K562 (cell line): Measurements from ENCODE around the gene MRPL54. TPM values are rescaled to one million over a fixed set of nuclear protein-coding genes. Genes with fewer than 3 reads are reported as not detected.

Experiments used
- ARID3B ChIP-seq: fragments of 250-450 bp; sonication (Bioruptor Pico); IDR thresholded peaks from 2 replicates; pipeline ENCODE4 v1.4.0; 2020; ENCODE audit warnings: borderline replicate concordance
- BCOR ChIP-seq: fragments of 450-650 bp; IDR thresholded peaks from 2 replicates; pipeline ENCODE4 v1.6.1; 2016
- BMI1 ChIP-seq: fragments of 150-350 bp; IDR thresholded peaks from 2 replicates; pipeline ENCODE4 v1.6.1; 2014; ENCODE audit warnings: low read length
- CSDE1 ChIP-seq, 2 experiments: fragments of 450-650 bp; IDR thresholded peaks; 2 replicates each; pipeline ENCODE4 v1.6.1; 2016; ENCODE audit warnings: mild to moderate bottlenecking in 1 of 2
- ETS2 ChIP-seq: IDR thresholded peaks from 2 replicates; pipeline ENCODE4 v1.6.1; 2016; ENCODE audit warnings: borderline replicate concordance, missing genetic modification characterization, mild to moderate bottlenecking, moderate library complexity, missing compliant biosample characterization; ENCODE audit not compliant: poor library complexity, severe bottlenecking
- ETV5 ChIP-seq: sonication (generic); formaldehyde crosslinking; IDR thresholded peaks from 2 replicates; pipeline ENCODE4 v1.4.0; 2020; ENCODE audit warnings: low read depth, mild to moderate bottlenecking, missing genetic modification reagents
- FOXA3 ChIP-seq, 2 experiments: fragments of 450-650 bp in 1 of 2; sonication (generic) in 1 of 2; formaldehyde crosslinking; IDR thresholded peaks in 1 of 2; conservative IDR thresholded peaks in 1 of 2; 2 replicates each; pipeline versions ENCODE4 v1.4.0 to v1.8.0; 2020 to 2022; ENCODE audit warnings: mild to moderate bottlenecking in 2 of 2, missing genetic modification reagents in 1 of 2
- HNRNPK ChIP-seq: fragments of 200-400 bp; formaldehyde crosslinking; IDR thresholded peaks from one replicate; pipeline ENCODE4 v1.6.1; 2018; ENCODE audit warnings: mild to moderate bottlenecking, low read depth, low read length; ENCODE audit not compliant: poor library complexity, severe bottlenecking
- L3MBTL2 ChIP-seq: fragments of 450-650 bp; IDR thresholded peaks from 2 replicates; pipeline ENCODE4 v1.6.1; 2016; ENCODE audit warnings: mild to moderate bottlenecking, moderate library complexity
- LCOR ChIP-seq: sonication (generic); formaldehyde crosslinking; IDR thresholded peaks from 2 replicates; pipeline ENCODE4 v1.8.0; 2022; ENCODE audit warnings: mild to moderate bottlenecking, missing genetic modification reagents
- MAFF ChIP-seq: IDR thresholded peaks from 2 replicates; pipeline ENCODE4 v1.6.1; 2012; ENCODE audit warnings: low read length, improper control_type of control experiment
- PHB ChIP-seq: fragments of 250-450 bp; sonication (Bioruptor Pico); IDR thresholded peaks from 2 replicates; pipeline ENCODE4 v1.5.0; 2021
- PHF21A ChIP-seq: fragments of 450-650 bp; IDR thresholded peaks from 2 replicates; pipeline ENCODE4 v1.6.1; 2017; ENCODE audit warnings: low read depth, borderline replicate concordance
- RB1 ChIP-seq: fragments of 450-650 bp; IDR thresholded peaks from 2 replicates; pipeline ENCODE4 v1.6.1; 2017; ENCODE audit warnings: low read depth, mild to moderate bottlenecking
- SMAD3 ChIP-seq: fragments of 450-650 bp; formaldehyde crosslinking; conservative IDR thresholded peaks from 2 replicates; pipeline ENCODE4 v1.4.0; 2020; ENCODE audit warnings: mild to moderate bottlenecking
- SRSF1 ChIP-seq: fragments of 200-400 bp; formaldehyde crosslinking; IDR thresholded peaks from 2 replicates; pipeline ENCODE4 v1.6.1; 2017; ENCODE audit warnings: mild to moderate bottlenecking, low read depth, low read length, moderate library complexity
- UBTF ChIP-seq, 2 experiments: IDR thresholded peaks; 2 replicates each; pipeline ENCODE4 v1.6.1; 2012; ENCODE audit warnings: improper control_type of control experiment in 2 of 2, low read depth in 2 of 2, low read length in 2 of 2, borderline replicate concordance in 1 of 2
- ZNF274 ChIP-seq: IDR thresholded peaks from 2 replicates; pipeline ENCODE4 v1.6.1; 2011; ENCODE audit warnings: low read depth, mild to moderate bottlenecking, low read length, moderate library complexity, borderline replicate concordance
- ZNF609 ChIP-seq: sonication (generic); formaldehyde crosslinking; IDR thresholded peaks from 2 replicates; pipeline ENCODE4 v1.8.1; 2023; ENCODE audit warnings: missing genetic modification reagents, mild to moderate bottlenecking, borderline replicate concordance
- ZNF717 ChIP-seq: fragments of 250-450 bp; sonication (Bioruptor Pico); IDR thresholded peaks from 2 replicates; pipeline ENCODE4 v1.5.0; 2021
- polyA plus RNA-seq, 8 experiments: library from polyadenylated mRNA; depleted of rRNA in 4 of 8; stranded (reverse) in 5 of 8; unstranded in 3 of 8; fragments of >200 nt; fragmentation: Nextera tagmentation in 2 of 8; fragmentation: Illumina TruSeq in 1 of 8; extraction: Ambion mirVana in 2 of 8; extraction: Trizol in 1 of 8; gene quantifications; 2 replicates each; pipeline versions ENCODE4 v1.2.1 to v1.2.3, GENCODE V29; 2011 to 2014; ENCODE audit warnings: inconsistent platforms in 1 of 8, missing spikeins in 1 of 8
- total RNA-seq, 7 experiments: library from RNA; depleted of rRNA in 6 of 7; stranded (reverse); fragments of >200 nt in 6 of 7; fragmentation: Illumina TruSeq in 2 of 7; extraction: Trizol in 2 of 7; gene quantifications; 2 replicates each; pipeline versions ENCODE4 v1.2.1 to v1.2.3, GENCODE V29; 2011 to 2021; ENCODE audit warnings: low replicate concordance in 1 of 7

MRPL54 gene
- total and polyA plus RNA-seq, 9 of the 15 experiments (the other 6 are each of a cell fraction or from before 2014, with no cell fraction given): 3.5 to 120 (median 56.9) TPM

GRCh38 chr19:3721131-3721886 is 41.2 kb upstream of the MRPL54 start (continued):
- TF ChIP-seq UBTF (IDR thresholded peaks at IDR 0.05; ENCODE audit: borderline replicate concordance in 1 of 2, low read depth in 2 of 2, low read length in 2 of 2) (0 out of 4 replicates have a peak, but pooled peaks of 1 of the 2 experiments have one; percentile 21), ARID3B (CRISPR knock-in tag) (no peak), ETS2 (tag) (no peak), L3MBTL2 (peak; percentile 46; the same call in 1 of the 2 replicates), ZNF274 (no peak), HNRNPK (no peak), FOXA3 (CRISPR knock-in tag; conservative IDR thresholded peaks at IDR 0.05 in 1 of 2, IDR thresholded peaks at IDR 0.05 in 1 of 2) (peak in 1 of 2 experiments; percentile 59; a peak in 2 of 4 replicates), LCOR (CRISPR knock-in tag) (peak; percentile 97), CSDE1 (IDR thresholded peaks at IDR 0.05) (no peak), RB1 (peak; percentile 97), MAFF (no peak), ETV5 (CRISPR knock-in tag) (0 out of 2 replicates have a peak, but pooled peaks have one; percentile 61), ZNF609 (CRISPR knock-in tag) (no peak), SMAD3 (CRISPR knock-in tag) (no peak), BMI1 (peak; percentile 40; the same call in 1 of the 2 replicates), ZNF717 (CRISPR knock-in tag) (no peak), PHB (CRISPR knock-in tag) (no peak), SRSF1 (no peak), BCOR (peak; percentile 100), PHF21A (peak; percentile 74)
